Fibroblast of lung (primary cell): ENCODE results near the gene SETDB2.

Experiments used
- EZH2 ChIP-seq: IDR thresholded peaks from 2 replicates; pipeline ENCODE4 v1.5.1; 2012; ENCODE audit warnings: low read length, control low read depth, mild to moderate bottlenecking; ENCODE audit errors: missing control alignments
- TF ChIP-seq, protein P1 (sequence below), 2 donors: IDR thresholded peaks in 1 of 2; conservative IDR thresholded peaks in 1 of 2; 1 replicate in 1 of 2; 2 replicates in 1 of 2; pipeline ENCODE4 v1.5.1; 2011 to 2012; ENCODE audit warnings: low read length in 2 of 2, control low read depth in 1 of 2, inconsistent platforms in 1 of 2, low read depth in 1 of 2, mild to moderate bottlenecking in 1 of 2

DNA sequence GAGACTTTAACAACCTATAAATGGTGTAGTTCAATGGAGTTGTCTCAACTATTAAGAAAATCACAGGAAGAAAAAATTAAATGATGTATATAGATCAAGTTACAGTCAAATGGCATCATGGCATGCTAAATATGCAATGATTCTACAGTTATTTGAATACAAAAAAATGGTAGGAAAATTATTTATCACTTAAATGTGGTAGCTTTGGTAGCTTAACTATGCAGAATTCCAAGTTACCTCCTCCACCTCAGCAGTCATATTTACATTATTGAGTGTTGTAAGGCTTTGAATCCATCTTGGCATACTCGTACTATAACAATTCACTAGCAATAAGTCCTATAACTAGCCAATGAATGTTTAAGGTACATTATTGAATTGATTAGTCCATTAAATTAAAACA, 37.0 kb upstream of the SETDB2 start:
- TF ChIP-seq, protein P1, sequence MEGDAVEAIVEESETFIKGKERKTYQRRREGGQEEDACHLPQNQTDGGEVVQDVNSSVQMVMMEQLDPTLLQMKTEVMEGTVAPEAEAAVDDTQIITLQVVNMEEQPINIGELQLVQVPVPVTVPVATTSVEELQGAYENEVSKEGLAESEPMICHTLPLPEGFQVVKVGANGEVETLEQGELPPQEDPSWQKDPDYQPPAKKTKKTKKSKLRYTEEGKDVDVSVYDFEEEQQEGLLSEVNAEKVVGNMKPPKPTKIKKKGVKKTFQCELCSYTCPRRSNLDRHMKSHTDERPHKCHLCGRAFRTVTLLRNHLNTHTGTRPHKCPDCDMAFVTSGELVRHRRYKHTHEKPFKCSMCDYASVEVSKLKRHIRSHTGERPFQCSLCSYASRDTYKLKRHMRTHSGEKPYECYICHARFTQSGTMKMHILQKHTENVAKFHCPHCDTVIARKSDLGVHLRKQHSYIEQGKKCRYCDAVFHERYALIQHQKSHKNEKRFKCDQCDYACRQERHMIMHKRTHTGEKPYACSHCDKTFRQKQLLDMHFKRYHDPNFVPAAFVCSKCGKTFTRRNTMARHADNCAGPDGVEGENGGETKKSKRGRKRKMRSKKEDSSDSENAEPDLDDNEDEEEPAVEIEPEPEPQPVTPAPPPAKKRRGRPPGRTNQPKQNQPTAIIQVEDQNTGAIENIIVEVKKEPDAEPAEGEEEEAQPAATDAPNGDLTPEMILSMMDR (conservative IDR thresholded peaks at IDR 0.05 in 1 of 2, IDR thresholded peaks at IDR 0.05 in 1 of 2; ENCODE audit: low read depth in 1 of 2, low read length in 2 of 2) = no peak
- no peak for TF ChIP-seq EZH2
